GM12873 (cell line): ENCODE data around the gene SOX12.
A peak's percentile ranks its signal among the peaks of the same experiment; 100 is the strongest.

Source experiments
- CTCF ChIP-seq: IDR thresholded peaks from 2 replicates; pipeline ENCODE4 v1.5.1; 2012; ENCODE audit warnings: low read depth, mild to moderate bottlenecking, moderate library complexity, low read length, control low read depth; ENCODE audit not compliant: insufficient read depth; ENCODE audit errors: missing control alignments

SOX12 gene

GRCh38 chr20:313402-313801 is 11.9 kb upstream of the SOX12 start:
- TF ChIP-seq CTCF: no peak

DNA sequence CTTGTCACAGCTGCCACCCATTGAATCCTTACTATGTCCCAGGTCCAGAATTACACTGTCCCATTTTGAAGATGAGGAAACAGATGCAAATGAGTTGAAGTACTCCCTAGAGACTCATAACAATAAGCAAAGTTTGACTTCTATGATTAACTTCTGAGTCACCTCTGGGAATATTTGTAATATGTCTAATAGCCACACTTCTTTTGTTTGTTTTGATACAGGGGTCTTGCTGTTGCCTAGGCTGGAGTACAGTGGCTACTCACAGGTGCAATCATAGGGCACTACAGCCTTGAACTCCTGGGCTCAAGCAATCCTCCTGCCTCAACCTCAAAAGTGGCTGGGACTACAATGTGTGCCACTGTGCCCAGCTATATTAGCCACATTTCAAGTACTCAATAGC is 11.4 kb upstream of the SOX12 start:
- no peak for TF ChIP-seq CTCF

GRCh38 chr20:316316-317068 is 8.9 kb upstream of the SOX12 start:
- TF ChIP-seq CTCF: no peak

DNA sequence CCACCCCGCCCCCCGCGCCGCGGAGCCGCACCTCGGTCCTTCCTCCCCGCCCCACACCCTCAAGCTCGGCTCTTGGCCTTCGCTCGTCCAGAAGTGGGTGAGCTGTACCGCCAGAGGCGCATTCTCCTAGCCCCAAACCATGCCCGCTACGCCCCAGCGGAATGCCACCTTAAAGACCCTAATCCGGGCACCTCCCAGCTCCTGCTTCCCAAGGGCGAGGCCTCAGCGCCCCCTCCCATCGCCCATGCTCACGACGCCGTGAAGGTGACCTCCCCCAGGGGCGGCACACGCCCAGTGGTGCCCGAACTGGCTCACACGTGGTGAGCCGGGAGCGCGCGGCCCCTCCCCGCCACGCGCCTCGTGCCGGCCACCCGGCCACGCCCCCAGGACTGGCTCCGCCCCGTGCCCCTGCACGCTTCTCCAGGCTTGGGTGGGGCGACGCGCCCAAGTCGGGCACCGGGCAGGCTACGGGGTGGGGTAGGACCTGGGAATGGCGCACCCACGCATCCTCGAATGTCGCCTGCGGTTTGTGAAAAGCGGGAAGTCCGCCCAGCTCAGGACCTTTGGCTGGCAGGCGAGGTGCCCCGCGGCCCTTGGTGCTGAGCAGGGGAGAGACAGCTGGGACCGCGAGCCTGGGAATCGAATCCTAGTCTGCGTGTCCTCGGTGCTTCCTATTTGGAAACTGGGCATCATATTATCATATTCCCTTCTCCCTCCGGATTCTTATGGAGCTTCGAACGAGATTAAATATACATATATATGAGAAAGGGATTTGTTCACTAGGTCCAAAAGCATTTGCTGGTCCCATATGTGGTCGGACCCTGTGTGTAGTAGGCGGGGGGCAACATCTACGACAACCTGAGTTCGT is 941 bp upstream of the SOX12 start:
- TF ChIP-seq CTCF: peak; percentile 62

GRCh38 chr20:325889-326644 is 715 bp downstream of the SOX12 start:
- TF ChIP-seq CTCF: no peak

GRCh38 chr20:326645-327185 is 1.4 kb downstream of the SOX12 start:
- TF ChIP-seq CTCF: no peak
